GM19025 (cell line): ENCODE results near the gene XAB2.
"Not testable (repeated sequence)": the region's sequence is repeated elsewhere in the genome, so short reads cannot be mapped to it uniquely, and the experiment has no call there.

ENCODE experiments used
- ATAC-seq: cut with Tn5 transposase; IDR thresholded peaks from one replicate; pipeline ENCODE4 v1.9.1; 2021; ENCODE audit warnings: mild to moderate bottlenecking, low read depth, moderate library complexity; ENCODE audit not compliant: unreplicated experiment

The XAB2 gene

DNA sequence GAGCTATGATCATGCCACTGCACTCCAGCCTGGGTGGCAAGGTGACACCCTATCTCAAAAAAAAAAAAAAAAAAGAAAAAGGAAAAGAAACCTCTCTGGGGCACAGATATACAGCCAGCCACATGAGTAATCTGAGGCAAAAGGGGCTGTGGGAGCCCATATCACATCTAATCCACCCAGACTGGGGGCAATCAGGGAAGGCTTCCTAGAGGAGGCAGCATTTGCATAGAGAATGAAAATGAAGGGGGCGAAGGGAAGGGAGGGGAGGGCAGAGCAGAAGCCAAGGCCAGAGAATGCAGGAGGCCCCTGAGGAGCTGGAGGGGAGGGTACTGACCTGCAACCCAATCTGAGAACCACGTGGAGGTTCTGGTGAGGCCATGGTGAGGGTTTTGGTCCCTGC is 20.8 kb upstream of the XAB2 start:
- no peak for ATAC-seq

DNA sequence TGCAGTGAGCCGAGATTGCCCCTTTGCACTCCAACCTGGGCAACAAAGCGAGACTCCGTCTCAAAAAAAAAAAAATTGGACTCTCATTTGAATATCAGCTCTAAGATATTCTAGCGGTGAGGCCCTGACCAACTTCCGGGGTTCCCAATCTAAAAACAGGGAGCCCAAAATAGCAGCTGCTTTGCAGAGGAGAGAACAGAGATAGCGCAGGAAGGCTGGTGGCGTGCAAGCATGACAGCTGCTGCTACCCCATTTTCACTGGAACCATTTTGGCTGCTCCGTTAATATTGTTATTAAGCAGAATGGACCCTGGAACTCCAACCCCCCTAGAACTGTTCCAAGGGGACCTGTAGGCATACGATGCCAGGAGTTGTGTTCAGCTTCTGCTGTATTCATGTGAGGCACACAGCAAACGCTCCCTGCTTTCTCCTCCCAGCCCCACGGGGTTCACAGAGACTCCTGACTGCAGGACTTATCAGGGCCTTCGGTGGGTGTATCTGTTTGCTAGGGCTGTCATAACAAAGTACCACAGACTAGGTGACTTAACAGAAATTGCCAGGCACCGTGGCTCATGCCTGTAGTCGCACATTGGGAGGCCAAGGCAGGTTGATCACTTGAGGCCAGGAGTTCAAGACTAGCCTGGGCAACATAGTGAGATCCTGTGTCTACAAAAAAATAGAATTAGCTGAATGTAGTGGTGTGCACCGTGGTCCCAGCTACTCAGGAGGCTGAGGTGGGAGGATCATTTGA is 19.1 kb upstream of the XAB2 start:
- ATAC-seq: no peak

DNA sequence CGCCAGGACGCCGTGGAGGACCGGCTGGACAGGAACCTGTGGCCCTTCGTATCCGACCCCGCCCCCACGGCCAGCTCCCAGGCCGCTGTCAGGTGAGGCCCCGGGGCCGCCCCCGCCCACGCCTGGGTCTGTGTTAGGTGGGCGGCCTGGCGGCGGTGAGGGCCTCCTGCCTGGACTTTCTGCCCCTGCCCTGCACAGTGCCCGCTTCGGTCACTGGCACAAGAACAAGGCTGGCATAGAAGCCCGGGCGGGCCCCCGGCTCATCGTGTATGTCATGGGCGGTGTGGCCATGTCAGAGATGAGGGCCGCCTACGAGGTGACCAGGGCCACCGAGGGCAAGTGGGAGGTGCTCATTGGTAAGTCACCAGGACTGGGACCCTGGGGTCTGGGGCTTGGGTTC is 17.8 kb upstream of the XAB2 start:
- ATAC-seq: no peak

DNA sequence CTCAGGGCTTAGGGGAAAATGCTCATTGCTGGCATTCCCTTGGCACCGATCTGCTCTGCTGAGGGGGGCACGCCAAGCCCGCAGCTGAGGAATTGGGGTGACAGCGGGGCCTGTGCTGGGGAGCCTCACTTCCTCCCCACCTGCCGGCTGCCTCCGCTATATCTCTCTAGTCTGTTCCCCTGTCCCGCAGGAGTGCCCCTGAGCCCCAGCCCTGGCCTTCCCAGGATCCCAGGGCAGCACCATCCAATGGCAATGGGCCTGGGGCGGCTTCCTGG is 17.0 kb upstream of the XAB2 start:
- no peak for ATAC-seq

DNA sequence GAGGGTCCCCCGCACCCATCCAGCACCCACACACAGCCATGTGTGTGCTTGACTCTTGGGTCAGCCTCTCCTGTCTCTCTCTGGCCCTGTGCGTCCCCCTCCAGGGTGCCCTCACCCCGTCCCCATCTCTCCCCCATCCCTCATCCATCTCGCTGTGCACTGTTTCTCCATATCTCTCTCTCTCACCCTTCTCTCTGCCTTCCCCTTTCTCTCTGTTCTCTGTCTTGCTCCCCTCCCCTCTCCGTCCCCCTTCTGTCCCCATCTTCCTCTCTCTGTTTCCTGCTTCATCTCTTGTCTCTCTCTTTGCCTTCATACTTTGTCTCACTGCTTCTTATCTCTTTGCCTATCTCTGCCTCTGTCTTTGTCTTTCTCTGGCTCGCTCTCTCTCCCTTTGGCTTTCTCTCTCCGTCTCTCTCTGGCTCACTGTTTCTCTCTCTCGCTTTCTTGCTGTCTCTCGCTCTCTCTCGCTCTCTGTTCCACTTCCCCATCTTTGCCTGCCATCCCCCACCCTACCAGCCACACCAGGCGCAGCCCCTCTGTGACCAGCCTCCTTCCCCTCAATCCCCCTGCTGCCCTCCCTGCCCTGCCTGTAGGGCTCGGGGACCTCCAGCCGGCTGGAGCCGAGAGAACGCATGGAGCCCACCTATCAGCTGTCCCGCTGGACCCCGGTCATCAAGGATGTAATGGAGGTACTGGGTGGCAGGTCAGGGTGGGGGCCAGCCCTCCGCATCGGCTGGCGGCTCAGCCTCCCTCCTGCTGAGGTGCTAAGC is 16.5 kb upstream of the XAB2 start:
- ATAC-seq: no peak

DNA sequence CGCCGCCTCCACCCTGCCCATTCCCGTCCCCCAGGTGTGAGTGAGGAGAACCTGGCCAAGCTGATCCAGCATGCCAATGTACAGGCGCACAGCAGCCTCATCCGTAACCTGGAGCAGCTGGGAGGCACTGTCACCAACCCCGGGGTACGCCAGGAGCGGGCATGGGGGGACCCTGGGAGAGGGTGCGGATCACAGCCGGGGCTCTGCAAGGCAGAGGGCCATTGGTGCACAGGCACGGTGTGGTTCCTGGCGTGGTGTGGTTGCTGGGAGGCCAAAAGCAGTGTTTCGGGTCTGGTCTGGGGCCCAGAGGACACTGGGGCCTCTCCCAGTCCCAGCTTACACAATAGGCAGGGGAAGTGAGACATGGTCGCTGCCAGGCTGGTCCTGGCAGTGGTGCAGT is 15.8 kb upstream of the XAB2 start:
- no peak for ATAC-seq

DNA sequence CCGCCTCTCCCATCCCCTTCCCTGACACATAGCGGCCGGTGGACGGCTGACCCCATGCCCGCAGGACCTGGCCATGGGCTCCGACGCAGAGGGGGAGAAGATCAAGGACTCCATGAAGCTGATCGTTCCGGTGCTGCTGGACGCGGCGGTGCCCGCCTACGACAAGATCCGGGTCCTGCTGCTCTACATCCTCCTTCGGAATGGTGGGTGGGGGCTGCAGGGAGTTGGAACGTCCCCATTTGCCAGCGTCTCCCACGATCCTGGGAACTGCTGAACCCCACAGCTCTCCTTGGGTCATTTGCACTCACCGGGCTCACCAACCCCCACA is 15.2 kb upstream of the XAB2 start:
- no peak for ATAC-seq

DNA sequence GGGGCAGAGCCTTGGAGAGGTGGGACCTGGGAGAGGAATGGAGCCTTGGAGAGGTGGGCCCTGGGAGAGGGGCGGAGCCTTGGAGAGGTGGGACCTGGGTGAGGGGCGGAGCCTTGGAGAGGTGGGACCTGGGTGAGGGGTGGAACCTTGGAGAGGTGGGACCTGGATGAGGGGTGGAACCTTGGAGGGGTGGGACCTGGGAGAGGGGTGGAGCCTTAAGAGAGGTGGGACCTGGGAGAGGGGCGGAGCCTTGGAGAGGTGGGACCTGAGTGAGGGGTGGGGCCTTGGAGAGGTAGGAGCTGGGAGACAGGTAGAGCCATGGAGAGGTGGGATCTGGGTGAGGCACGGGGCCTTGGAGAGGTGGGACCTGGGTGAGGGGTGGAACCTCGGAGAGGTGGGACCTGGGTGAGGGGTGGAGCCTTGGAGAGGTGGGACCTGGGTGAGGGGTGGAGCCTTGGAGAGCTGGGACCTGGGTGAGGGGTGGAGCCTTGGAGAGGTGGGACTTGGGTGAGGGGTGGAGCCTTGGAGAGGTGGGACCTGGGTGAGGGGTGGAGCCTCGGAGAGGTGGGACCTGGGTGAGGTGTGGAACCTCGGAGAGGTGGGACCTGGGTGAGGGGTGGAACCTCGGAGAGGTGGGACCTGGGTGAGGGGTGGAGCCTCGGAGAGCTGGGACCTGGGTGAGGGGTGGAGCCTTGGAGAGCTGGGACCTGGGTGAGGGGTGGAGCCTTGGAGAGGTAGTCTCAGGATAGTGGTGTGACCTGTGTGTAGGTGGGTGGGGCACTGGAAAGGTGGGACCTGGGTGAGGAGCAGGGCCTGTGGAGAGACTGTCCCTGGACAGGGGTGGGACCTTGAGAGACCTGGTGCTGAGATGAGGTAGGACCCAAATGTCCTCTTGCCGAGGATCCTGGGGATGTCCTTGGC is 14.5 kb upstream of the XAB2 start:
- ATAC-seq: not testable (repeated sequence)

DNA sequence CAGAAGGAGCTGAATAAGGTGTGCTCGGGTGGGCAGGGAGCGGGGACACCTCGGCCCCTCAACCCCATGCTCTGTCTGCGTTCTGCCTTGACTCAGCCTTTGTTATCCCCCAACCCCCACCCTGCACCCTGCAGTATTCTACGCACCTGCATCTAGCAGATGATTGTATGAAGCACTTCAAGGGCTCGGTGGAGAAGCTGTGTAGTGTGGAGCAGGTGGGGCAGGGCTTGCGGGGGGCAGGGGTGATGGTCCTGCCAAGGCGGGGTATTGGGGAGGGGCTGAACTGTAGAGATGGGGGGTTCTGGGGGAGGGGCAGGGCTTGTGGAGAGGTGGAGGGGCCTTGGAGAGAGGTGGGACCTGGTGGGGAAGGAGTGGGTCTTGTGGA is 13.7 kb upstream of the XAB2 start:
- ATAC-seq: no peak

DNA sequence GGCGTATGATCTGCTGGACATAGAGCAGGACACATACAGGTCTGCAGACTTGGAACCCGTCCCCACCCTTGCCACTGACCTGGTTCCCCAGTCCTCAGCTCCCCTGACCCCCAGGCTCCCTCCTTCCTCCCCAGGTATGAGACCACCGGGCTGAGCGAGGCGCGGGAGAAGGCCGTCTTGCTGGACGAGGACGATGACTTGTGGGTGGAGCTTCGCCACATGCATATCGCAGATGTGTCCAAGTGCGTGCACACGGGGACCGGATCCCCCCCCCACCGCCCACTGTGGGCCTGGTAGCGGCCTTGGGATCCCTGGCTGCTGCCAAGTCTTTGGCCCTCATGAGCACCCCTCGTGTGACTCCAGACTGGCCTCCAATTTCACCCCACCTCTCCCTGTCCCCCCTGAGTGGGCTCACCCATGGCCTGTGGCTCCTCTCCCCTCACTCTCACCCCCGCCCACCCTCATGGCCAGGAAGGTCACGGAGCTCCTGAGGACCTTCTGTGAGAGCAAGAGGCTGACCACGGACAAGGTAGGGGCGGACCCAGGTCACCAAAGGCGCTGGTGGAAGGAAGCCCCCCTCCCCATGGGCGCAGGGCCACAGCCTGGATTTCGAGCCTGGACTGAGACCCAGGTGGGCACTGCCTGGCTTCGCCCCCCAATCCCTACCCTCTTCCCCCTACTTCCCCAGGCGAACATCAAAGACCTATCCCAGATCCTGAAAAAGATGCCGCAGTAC is 13.1 kb upstream of the XAB2 start:
- no peak for ATAC-seq

DNA sequence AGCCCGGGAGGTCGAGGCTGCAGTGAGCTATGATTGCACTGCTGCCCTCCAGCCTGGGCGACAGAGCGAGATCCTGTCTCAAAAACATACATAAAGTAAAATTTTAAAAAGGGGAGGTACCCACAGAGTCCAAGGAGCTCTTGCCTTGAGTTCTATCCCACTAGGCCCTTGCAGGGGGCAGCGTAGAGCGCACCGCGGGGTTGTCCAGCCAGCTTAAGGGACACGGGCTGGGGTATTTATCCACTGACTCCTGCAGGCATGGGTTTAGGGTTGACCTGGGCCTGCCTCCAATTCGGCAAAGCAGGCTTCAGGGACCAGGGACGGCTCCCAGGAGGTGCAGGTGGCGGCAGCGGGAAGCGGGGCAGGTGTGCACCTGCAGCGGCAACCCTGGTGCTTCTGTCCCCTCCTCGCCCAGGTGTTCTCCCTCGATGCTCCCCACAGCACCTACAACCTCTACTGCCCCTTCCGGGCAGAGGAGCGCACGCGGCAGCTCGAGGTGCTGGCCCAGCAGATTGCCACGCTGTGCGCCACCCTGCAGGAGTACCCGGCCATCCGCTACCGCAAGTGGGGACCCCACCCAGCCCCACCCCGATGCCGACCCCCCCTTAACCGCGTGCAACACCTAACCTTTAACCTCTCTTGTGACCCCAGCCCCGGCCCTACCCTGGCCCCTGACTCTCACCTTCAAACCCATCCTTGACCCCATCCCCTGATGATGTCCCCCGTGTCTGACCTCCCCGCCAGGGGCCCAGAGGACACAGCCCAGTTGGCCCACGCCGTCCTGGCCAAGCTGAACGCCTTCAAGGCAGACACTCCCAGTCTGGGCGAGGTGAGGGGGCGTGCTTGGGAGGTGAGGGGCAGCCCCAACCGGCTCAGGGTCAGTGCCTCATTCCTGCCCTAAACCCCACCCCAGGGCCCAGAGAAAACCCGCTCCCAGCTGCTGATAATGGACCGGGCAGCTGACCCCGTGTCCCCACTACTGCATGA is 12.2 kb upstream of the XAB2 start:
- ATAC-seq: no peak

DNA sequence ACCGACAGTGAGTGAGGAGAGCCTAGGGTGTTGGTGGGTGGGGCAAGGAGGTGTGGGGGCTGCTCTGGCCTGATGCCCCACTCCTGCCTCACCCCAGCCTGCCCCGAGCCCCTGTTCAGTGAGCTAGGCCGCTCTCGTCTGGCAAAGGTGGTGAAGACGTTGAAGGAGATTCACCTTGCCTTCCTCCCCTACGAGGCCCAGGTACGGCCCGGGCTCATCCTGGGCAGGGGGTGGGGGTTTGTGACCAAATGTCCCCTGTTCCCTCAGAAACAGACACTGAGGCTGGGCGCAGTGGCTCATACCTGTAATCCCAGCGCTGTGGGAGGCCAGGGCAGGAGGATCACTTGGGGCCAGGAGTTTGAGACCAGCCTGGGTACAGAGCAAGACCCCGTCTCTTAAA is 11.5 kb upstream of the XAB2 start:
- ATAC-seq: no peak

DNA sequence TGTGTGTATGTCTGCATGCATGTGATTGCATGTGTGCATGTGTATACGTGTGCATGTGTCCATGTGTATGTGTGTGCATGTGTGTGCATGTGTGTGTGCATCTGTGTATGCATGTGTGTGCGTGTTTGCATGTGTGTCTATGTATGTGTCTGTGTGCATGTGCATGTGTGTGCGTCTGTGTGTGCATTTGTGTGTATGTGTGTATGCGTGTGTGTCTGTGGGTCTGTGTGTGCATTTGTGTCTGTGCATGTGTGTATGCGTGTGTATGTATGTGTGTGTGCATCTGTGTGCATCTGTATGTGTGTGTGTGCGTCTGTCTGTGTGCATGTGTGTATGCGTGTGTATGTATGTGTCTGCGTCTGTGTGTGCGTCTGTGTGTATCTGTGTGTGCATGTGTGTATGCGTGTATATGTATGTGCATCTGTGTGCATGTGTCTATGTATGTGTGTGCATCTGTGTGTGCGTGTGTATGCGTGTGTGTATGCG is 10.6 kb upstream of the XAB2 start:
- ATAC-seq: no peak

DNA sequence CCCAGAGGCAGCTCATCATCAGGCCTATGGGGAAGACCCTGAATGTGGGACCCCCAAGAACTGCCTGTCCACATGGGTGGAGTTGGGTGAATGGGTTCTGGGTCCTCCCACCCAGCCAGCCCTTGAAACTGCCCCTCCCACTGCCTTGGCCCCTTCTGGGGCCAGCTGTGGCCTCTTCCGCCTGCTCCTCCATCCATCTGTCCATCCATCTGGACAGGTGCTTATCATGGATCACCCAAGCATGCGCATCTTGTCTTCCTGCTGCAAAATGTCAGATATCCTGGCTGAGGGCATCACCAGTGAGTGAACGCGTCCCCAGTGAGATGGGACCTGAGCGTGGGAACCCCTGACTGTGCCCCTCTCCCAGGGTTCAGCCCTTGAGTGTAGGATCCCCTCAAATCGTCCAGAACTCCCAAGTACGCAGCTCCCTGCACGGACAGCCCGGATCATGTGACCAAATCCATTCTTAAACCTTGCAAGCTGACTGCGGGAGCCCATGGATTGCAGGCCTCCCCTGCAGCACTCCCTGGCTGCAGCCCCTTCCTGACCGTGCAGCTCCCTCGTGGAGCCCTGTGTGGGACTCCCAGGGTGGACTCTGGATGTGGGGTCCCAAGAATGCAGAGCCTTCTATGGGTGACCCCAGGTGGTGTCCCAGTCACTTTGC is 9.6 kb upstream of the XAB2 start:
- no peak for ATAC-seq

DNA sequence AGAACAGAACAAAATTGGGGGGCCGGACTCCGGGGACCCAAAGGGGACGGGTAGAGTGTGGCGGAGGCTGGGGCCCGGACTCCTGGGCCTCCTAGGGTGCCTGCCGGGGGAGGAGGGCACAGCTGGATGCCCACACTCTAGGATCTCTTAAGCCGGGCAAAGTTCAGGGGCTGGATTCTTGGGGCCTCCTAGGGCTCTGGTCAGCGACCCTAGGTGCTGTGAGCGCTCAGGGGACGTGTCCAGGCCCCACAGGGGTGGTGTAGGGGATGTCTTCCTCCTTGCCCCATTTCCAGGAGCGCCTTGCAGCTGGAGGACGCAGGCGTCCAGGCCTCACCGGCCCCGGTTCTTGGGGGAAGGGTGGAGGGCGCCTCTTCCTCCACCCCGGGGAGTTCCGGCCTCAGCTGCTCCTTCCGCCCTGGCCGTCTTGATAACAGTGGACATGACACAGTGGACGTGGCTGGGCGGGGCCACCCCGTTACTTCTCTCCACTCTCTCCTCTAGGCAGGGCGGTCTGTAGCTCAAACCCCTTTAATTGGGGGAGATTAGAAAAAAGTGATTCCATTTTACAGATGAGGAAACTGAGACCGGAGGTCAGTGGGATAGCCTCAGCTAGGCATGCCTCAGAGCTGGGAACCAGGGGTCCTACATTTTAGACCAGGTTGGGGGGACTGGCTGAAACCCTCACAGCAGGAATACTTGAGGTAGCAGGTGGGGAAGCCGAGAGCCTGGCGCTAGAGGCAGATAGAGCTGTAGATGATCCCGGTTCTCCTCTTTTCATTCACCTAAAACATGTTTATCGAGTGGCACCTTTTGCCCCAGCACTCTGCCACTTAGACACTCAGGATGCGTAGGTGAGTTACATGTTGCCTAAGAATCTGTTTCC is 8.3 kb upstream of the XAB2 start:
- ATAC-seq: no peak

DNA sequence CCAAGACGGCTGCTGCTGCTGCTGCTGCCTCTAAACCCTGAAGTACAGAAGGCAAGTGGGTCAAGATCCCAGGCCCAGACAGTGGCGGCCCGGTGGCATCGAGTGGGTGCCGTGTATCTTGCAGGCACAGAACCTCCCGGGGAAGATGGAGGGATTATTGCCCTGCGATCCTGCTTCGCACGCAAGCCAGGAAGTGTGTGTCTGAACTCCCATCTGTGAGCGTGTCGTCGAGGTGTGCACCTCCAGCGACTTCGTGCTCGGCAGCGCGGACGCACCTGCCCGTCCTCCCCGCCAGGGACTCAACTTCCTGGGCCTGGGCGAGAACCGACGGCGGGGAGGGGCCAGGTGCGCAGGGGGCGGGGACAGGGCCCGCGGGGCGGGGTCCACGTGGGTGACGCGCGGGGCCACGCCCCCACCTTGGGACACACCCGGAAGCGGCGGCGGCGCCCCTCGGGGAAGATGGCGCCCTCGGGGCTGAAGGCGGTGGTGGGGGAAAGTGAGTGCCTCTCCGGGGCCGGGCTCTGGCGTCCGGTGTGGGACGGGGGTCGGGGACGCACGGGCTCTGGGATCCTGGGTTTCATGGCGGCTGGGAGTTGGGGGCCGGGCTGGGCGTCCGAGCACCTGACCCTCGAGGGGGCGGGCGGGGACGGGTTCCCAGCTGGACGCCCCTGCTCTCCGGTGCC is 7.5 kb upstream of the XAB2 start, which contains the start of gene STXBP2:
TSS of gene STXBP2 (plus strand) at position 420 of the 683 bp plus-strand sequence. CDS start at position 460, 40 bp downstream.
- peak; percentile 82 for ATAC-seq

DNA sequence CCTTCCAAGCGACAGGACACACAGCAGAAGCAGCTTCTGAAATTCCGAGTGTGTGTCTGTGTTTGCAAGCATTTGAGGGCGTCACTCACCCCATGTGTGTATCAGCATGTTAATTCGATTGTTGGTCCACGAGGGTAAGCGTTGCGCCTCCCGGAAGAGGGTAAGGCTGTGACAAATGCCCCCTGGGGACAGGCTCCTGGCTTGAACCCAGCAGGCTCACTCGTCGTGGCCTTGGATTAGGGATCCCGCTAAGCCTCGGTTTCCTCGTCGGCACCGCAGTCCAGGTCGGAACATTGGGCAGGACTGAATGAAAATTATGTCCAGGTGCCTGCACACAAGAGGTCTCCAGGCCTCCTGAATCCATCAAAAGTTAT is 7.0 kb upstream of the XAB2 start:
- ATAC-seq: no peak
